GM23248 (cell line): Measurements from ENCODE around the gene HELZ2.

Experiments
- EZH2 ChIP-seq: fragments of 200-600 bp; sonication (generic); IDR thresholded peaks from 2 replicates; pipeline ENCODE4 v1.6.1; 2018; ENCODE audit warnings: antibody characterized with exemption, mild to moderate bottlenecking; ENCODE audit not compliant: insufficient read depth, poor library complexity, severe bottlenecking
- EZH2phosphoT487 ChIP-seq: fragments of 200-600 bp; sonication (generic); IDR thresholded peaks from 2 replicates; pipeline ENCODE4 v1.6.1; 2018; ENCODE audit warnings: antibody characterized with exemption, moderate library complexity, mild to moderate bottlenecking, low read depth; ENCODE audit not compliant: insufficient read depth

DNA sequence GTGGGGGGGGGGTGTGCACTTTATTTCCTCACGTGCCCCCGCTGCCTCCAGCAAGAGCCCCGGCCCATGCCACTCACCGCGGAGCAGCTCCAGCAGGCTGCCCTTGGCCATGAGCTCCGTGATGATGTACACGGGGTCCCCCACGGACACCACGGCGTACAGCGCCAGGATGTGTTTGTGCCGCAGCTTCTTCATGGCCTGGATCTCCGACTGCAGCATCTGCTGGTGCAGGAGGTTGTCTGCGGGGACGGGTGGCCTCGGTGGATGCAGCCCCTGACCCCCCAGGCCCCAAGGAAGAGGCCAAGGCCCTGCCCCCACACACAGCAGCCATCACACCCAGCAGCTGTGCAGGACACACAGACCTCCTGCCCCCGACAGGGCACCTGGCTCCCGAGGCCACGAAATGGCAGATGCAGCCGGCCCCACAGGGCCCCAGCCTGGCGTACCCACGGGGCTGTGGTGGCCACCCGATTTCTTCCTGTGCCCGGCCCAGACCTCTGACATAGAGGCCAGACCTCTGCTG is 41.5 kb downstream of the HELZ2 start:
- no peak for TF ChIP-seq EZH2
- TF ChIP-seq EZH2phosphoT487: no peak
